Hair follicle dermal papilla cell (primary cell): ENCODE data around the gene SLC6A11. TPM values are rescaled to one million over a fixed set of nuclear protein-coding genes. Genes with fewer than 3 reads are reported as not detected.

ENCODE experiments used
- total RNA-seq: library from RNA; depleted of rRNA; stranded (reverse); fragments of >200 nt; gene quantifications from 2 replicates; pipeline ENCODE4 v1.2.3, GENCODE V29; 2012

SLC6A11 gene
- not detected in 2 replicates for total RNA-seq

DNA sequence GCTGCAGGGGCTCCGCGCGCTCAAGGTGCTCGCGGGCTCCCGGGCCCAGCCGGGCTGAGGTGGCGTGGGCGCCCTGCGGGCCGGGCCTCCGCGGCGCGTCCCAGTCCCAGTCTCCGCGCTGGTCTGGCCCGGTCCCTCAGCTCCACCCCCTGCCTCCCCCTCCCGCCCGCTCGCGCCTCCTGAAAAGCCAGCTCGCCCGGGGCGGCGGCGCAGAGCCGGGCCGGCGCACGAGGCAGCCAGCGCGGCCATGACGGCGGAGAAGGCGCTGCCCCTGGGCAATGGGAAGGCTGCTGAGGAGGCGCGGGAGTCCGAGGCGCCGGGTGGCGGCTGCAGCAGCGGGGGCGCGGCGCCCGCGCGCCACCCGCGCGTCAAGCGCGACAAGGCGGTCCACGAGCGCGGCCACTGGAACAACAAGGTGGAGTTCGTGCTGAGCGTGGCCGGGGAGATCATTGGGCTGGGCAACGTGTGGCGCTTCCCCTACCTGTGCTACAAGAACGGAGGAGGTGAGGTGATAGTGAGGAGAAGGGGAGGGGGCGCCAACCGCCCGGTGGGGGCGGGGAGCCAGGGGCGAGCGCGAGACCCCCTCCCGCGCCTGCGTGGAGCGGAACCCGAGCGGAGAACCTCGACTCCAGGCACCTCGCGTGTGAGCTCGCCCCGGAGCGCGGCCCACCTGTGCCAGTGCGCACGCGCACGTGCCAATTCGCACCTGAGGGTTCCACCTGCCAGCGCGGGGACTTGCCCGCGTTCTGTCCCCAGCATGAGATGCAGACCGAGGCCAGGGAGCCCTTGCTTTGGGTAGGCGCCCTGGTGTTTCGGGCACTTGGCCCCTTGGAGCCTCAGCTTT is at the start of gene SLC6A11:
SLC6A11 (plus strand) TSS at position 210 of the 844 bp plus-strand sequence; CDS start at position 248, 38 bp downstream.

Other genes starting within 250 kb of the SLC6A11 start
- not detected in 2 replicates for gene SLC6A1, start 176.5 kb downstream of the SLC6A11 start, total RNA-seq